Endothelial cell of umbilical vein (primary cell): ENCODE results near the gene TRIM17. TPM values are rescaled to one million over a fixed set of nuclear protein-coding genes. Genes with fewer than 3 reads are reported as not detected.

Experiments used
- BruUV-seq: library from RNA; stranded (reverse); fragments of 400-500 nt; replicated peaks from 2 replicates; lab custom pipeline; 2021; lab: Mats Ljungman, UMichigan
- CTCF ChIA-PET: fragments of 300-600, 350-600 bp; sonication (Branson Sonifier 250); formaldehyde crosslinking; loops from one replicate; lab custom pipeline; 2021; ENCODE audit warnings: antibody characterized with exemption, inconsistent platforms; lab: Charles Lee
- POLR2A ChIA-PET: fragments of 300-600, 350-600 bp; sonication (Branson Sonifier 250); formaldehyde crosslinking; loops from one replicate; lab custom pipeline; 2021; ENCODE audit warnings: antibody characterized with exemption, inconsistent platforms; lab: Charles Lee
- DNase-seq: peaks from one replicate; pipeline ENCODE4 v3.0.0-alpha.2; 2011; ENCODE audit warnings: low read depth, low spot score
- FAIRE-seq: peaks from 2 replicates; lab custom pipeline; 2011; peaks lifted over from hg19 to GRCh38; lab: Jason Lieb, UNC
- H2AFZ ChIP-seq: 2 replicates; pipeline ENCODE4 v1.6.0; 2012; ENCODE audit warnings: low read depth, low read length, control low read depth, inconsistent platforms
- H3K27ac ChIP-seq: 2 replicates; pipeline ENCODE4 v1.5.1; 2011; ENCODE audit warnings: low read depth, mild to moderate bottlenecking, control low read depth, low read length, moderate library complexity; ENCODE audit not compliant: insufficient read depth
- H3K27me3 ChIP-seq, 2 experiments: 2 replicates each; pipeline versions ENCODE4 v1.6.0 to v1.6.1; 2011; ENCODE audit warnings: low read length in 2 of 2, mixed read lengths in 1 of 2; ENCODE audit not compliant: control insufficient read depth in 2 of 2, insufficient read depth in 2 of 2
- H3K36me3 ChIP-seq, 2 experiments: 2 replicates in 1 of 2; 3 replicates in 1 of 2; pipeline ENCODE4 v1.5.1; 2011; ENCODE audit warnings: low read length in 2 of 2, mild to moderate bottlenecking in 1 of 2, moderate library complexity in 1 of 2; ENCODE audit not compliant: control insufficient read depth in 2 of 2, insufficient read depth in 2 of 2; ENCODE audit errors: extremely low read depth in 1 of 2
- H3K4me1 ChIP-seq: 3 replicates; pipeline ENCODE4 v1.5.1; 2011; ENCODE audit warnings: mild to moderate bottlenecking, low read length; ENCODE audit not compliant: control insufficient read depth, insufficient read depth; ENCODE audit errors: extremely low read depth
- H3K4me2 ChIP-seq: 2 replicates; pipeline ENCODE4 v1.6.1; 2011; ENCODE audit warnings: low read length, control low read depth, mixed read lengths; ENCODE audit not compliant: insufficient read depth
- H3K4me3 ChIP-seq, 3 experiments: fragments of 200-600 bp in 1 of 3; sonication (generic), shearing (Covaris generic) in 1 of 3; replicated peaks in 1 of 3; 2 replicates each; pipeline ENCODE4 v1.5.1; 2011 to 2016; ENCODE audit warnings: control low read depth in 3 of 3, low read length in 3 of 3, mild to moderate bottlenecking in 2 of 3, inconsistent platforms in 1 of 3, low read depth in 1 of 3, moderate library complexity in 1 of 3; ENCODE audit not compliant: insufficient read depth in 1 of 3
- H3K79me2 ChIP-seq: 2 replicates; pipeline ENCODE4 v1.6.0; 2012; ENCODE audit warnings: low read length, inconsistent platforms; ENCODE audit not compliant: control insufficient read depth, insufficient read depth
- H3K9ac ChIP-seq: replicated peaks from 2 replicates; pipeline ENCODE3; 2011; ENCODE audit warnings: low read length, control low read depth; ENCODE audit not compliant: insufficient read depth; ENCODE audit errors: extremely low read depth
- H3K9me1 ChIP-seq: replicated peaks from 3 replicates; pipeline ENCODE4 v1.6.0; 2011; ENCODE audit warnings: mild to moderate bottlenecking, low read length; ENCODE audit not compliant: control insufficient read depth, insufficient read depth; ENCODE audit errors: extremely low read depth
- H3K9me3 ChIP-seq: replicated peaks from 2 replicates; pipeline ENCODE4 v1.5.1; 2012; ENCODE audit warnings: low read length, inconsistent platforms; ENCODE audit not compliant: control insufficient read depth, insufficient read depth
- H4K20me1 ChIP-seq: replicated peaks from 2 replicates; pipeline ENCODE3; 2011; ENCODE audit warnings: mild to moderate bottlenecking, low read length; ENCODE audit not compliant: control insufficient read depth, insufficient read depth; ENCODE audit errors: extremely low read depth
- JUN ChIP-seq: IDR thresholded peaks from 2 replicates; pipeline ENCODE4 v1.6.1; 2011; ENCODE audit warnings: borderline replicate concordance, low read depth; ENCODE audit not compliant: insufficient read length, insufficient read depth
- dilution Hi-C: fragments of 300-500 bp; cut with MboI; formaldehyde crosslinking; loops from one replicate; pipeline ENCODE4 v1.15.0; 2019; ENCODE audit warnings: low sequenced_read_pairs; ENCODE audit not compliant: extremely low pct_ligation_motif_present
- intact Hi-C: fragments of 100-400 bp; cut with micrococcal nuclease; formaldehyde crosslinking; loops from one replicate; pipeline ENCODE4 v1.10.0; 2022
- polyA plus RNA-seq, 4 experiments: library from polyadenylated mRNA; depleted of rRNA in 3 of 4; stranded (reverse) in 3 of 4; unstranded in 1 of 4; fragments of >200 nt; gene quantifications; 2 replicates each; pipeline versions ENCODE4 v1.2.1 to v1.2.3, GENCODE V29; 2011 to 2012; ENCODE audit warnings: missing spikeins in 1 of 4
- total RNA-seq: library from RNA; stranded (reverse); gene quantifications from 2 replicates; pipeline ENCODE4 v1.2.3, GENCODE V29; 2021
- TF ChIP-seq, protein P1 (sequence below), 2 donors: IDR thresholded peaks; 1 replicate in 1 of 2; 2 replicates in 1 of 2; pipeline ENCODE4 v1.5.1; 2011; ENCODE audit warnings: low read length in 2 of 2, mild to moderate bottlenecking in 2 of 2, moderate library complexity in 2 of 2, control low read depth in 1 of 2, inconsistent platforms in 1 of 2, low read depth in 1 of 2; ENCODE audit not compliant: insufficient read depth in 1 of 2; ENCODE audit errors: extremely low read depth in 1 of 2

TRIM17 gene
- total and polyA plus RNA-seq, 2 donors (not counting 3 experiments of a cell fraction or from before 2014, with no cell fraction given) = not detected

DNA sequence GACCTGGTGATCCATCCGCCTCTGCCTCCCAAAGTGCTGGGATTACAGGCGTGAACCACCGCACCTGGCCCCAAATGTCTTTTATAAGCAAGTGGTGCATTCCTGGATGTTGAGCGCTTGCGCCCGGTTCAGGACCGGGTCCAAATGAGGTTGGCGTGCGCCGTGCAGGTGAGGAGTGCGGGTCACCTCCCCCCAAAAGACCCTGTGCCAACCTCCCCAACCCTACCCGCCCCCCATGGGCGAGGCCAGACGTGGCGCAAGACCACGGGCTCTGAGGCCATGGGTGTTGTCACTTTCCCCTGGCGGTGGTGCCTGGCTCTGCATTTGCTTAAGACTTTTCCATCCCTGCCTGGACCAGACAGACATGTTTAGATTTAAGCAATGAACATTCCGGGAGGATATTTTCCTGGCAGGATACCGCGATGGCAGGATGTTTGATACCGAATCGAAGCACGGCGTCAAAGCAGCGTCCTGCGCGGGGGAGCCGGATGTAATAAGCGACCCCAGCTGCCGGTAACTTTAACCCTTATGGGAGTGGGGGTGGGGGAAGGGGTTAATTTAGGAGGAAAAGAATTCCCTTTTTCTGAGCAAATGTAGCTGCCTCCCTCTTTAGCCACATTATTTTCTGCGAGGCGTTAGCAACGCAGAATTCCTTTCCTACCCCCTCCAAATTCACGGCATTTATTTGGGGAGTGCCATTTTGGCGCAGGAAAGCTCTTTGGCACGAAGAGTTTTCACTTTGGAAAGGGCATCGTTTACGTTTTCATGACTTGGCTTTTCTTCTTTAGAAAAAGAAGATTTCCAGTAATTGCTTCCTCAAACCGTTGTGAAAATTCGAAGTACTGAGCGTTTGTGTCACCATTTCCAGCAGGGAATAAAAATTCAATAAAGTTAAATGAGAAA lies 42.7 kb upstream of the TRIM17 start:
- FAIRE-seq = peak; percentile 83
- dilution Hi-C loops = no loop called here
- intact Hi-C loops = loop anchor here (2.0 to 5.0 kb wide), 5 partner anchors 182 to 372 kb away; partner anchors contain the start of genes GUK1, IBA57 and MRPL55

More for the DNA sequence above, 42.7 kb upstream of the TRIM17 start:
- BruUV-seq = no TSS peak
- POLR2A ChIA-PET = interaction anchor here (0.9 kb wide), 1 partner anchor 350 kb away, joined by 3 read pairs; no protein-coding TSS in a partner anchor
- Histone ChIP-seq H3K27me3 (peaks cover 15 to 28% of the 10 kb centered on the region in 2 experiments), H2AFZ (peak overlapping the region; percentile 76), H3K79me2 (no peaks in the 10 kb centered on the region), H3K9ac (peak overlapping the region; percentile 32), H3K9me1 (no peaks in the 10 kb centered on the region), H4K20me1 (no peaks in the 10 kb centered on the region), H3K36me3 (no peaks in the 10 kb centered on the region), H3K4me3 (peak overlapping the region in 2 of 3 experiments; percentile 41 to 71), H3K9me3 (no peaks in the 10 kb centered on the region), H3K27ac (no peak overlapping the region), H3K4me2 (peak overlapping the region; percentile 90), H3K4me1 (peaks cover 18% of the 10 kb centered on the region)
- DNase-seq = peak; percentile 66
- TF ChIP-seq, protein P1, sequence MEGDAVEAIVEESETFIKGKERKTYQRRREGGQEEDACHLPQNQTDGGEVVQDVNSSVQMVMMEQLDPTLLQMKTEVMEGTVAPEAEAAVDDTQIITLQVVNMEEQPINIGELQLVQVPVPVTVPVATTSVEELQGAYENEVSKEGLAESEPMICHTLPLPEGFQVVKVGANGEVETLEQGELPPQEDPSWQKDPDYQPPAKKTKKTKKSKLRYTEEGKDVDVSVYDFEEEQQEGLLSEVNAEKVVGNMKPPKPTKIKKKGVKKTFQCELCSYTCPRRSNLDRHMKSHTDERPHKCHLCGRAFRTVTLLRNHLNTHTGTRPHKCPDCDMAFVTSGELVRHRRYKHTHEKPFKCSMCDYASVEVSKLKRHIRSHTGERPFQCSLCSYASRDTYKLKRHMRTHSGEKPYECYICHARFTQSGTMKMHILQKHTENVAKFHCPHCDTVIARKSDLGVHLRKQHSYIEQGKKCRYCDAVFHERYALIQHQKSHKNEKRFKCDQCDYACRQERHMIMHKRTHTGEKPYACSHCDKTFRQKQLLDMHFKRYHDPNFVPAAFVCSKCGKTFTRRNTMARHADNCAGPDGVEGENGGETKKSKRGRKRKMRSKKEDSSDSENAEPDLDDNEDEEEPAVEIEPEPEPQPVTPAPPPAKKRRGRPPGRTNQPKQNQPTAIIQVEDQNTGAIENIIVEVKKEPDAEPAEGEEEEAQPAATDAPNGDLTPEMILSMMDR (IDR thresholded peaks at IDR 0.05; ENCODE audit: extremely low read depth in 1 of 2, insufficient read depth in 1 of 2, low read depth in 1 of 2, low read length in 2 of 2) = peak; percentile 61 to 82
- no peak for TF ChIP-seq JUN
- CTCF ChIA-PET = interaction anchor here (1.3 to 5.1 kb wide), 9 partner anchors 10 to 56 kb away, joined by 3 to 36 read pairs (median 5); partner anchors contain the start of gene RNF187
